Measurements from ENCODE around the gene GRID2IP. TPM values are rescaled to one million over a fixed set of nuclear protein-coding genes. Genes with fewer than 3 reads are reported as not detected.

The GRID2IP gene
- total RNA-seq, 1 experiment from 2014 or later, result not detected

DNA sequence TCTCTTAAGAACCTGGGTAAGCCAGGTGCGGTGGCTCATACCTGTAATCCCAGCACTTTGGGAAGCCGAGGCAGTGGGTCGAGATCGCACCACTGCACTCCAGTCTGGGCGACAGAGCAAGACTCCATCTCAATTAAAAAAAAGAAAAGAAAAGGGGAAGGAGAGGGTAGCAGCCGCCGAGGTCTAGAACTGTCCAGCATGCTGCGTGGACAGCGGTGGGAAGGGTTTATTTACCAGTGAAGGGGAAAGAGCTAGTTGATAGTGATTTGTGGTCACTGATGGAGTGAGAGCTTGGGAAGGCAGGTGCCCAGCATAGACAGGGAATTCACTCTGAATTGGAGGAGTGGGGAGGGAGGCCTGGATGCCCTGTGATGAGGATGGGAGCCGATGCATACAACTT is 60.1 kb downstream of the GRID2IP start:
- Histone ChIP-seq H3K36me3 (ENCODE audit: insufficient read depth, low read length, poor library complexity, severe bottlenecking) (no peaks in the 10 kb centered on the region), H3K27ac (ENCODE audit: low read depth, low read length, poor library complexity, severe bottlenecking) (no peak overlapping the region), H3K27me3 (replicated peaks; ENCODE audit: insufficient read depth, low read depth, low read length, poor library complexity) (no peaks in the 10 kb centered on the region), H3K4me3 (ENCODE audit: low read depth, low read length, poor library complexity, severe bottlenecking) (no peak overlapping the region), H3K9me3 (ENCODE audit: low read depth, low read length, poor library complexity, severe bottlenecking) (peaks cover 4% of the 10 kb centered on the region), H3K4me1 (ENCODE audit: insufficient read depth, low read length, poor library complexity, severe bottlenecking) (no peaks in the 10 kb centered on the region)
- TF ChIP-seq, protein P1, sequence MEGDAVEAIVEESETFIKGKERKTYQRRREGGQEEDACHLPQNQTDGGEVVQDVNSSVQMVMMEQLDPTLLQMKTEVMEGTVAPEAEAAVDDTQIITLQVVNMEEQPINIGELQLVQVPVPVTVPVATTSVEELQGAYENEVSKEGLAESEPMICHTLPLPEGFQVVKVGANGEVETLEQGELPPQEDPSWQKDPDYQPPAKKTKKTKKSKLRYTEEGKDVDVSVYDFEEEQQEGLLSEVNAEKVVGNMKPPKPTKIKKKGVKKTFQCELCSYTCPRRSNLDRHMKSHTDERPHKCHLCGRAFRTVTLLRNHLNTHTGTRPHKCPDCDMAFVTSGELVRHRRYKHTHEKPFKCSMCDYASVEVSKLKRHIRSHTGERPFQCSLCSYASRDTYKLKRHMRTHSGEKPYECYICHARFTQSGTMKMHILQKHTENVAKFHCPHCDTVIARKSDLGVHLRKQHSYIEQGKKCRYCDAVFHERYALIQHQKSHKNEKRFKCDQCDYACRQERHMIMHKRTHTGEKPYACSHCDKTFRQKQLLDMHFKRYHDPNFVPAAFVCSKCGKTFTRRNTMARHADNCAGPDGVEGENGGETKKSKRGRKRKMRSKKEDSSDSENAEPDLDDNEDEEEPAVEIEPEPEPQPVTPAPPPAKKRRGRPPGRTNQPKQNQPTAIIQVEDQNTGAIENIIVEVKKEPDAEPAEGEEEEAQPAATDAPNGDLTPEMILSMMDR (conservative IDR thresholded peaks at IDR 0.05; ENCODE audit: low read depth, low read length), result no peak
- TF ChIP-seq EZH2 (IDR thresholded peaks at IDR 0.05; ENCODE audit: borderline replicate concordance, low read depth, low read length, poor library complexity, severe bottlenecking), result no peak
- CTCF ChIA-PET, result no interaction called here
- no peak for DNase-seq (ENCODE audit: low spot score)
- POLR2A ChIA-PET (ENCODE audit: low non-redundant PET), result no interaction called here
- BruUV-seq (replicated peaks), result no TSS peak
- intact Hi-C loops (cut with micrococcal nuclease; ENCODE audit: unreplicated experiment), result no loop called here

DNA sequence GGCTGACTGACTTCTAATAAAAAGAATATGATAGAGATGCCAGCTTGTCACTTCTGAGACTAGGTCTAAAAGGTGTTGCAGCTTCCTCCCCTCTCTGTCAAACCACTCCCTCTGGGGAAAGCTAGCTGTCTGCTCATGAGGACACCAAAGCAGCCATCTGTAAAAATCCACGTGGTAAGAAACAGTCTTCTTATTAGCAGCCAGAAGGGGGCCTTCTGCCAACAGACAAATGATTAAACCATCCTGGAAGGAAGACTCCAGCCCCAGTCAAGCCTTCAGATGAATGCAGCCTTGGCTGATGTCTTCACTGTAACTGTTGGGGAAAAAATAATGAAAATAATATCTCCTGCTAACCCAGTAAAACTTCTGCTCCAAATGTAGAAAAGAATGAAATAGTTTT is 61.6 kb downstream of the GRID2IP start:
- Histone ChIP-seq H3K27ac (ENCODE audit: low read depth, low read length, poor library complexity, severe bottlenecking) (no peak overlapping the region), H3K27me3 (replicated peaks; ENCODE audit: insufficient read depth, low read depth, low read length, poor library complexity) (no peaks in the 10 kb centered on the region), H3K4me1 (ENCODE audit: insufficient read depth, low read length, poor library complexity, severe bottlenecking) (peaks cover 2% of the 10 kb centered on the region), H3K4me3 (ENCODE audit: low read depth, low read length, poor library complexity, severe bottlenecking) (no peak overlapping the region), H3K36me3 (ENCODE audit: insufficient read depth, low read length, poor library complexity, severe bottlenecking) (no peaks in the 10 kb centered on the region), H3K9me3 (ENCODE audit: low read depth, low read length, poor library complexity, severe bottlenecking) (peaks cover 4% of the 10 kb centered on the region)
- intact Hi-C loops (cut with micrococcal nuclease; ENCODE audit: unreplicated experiment), result no loop called here
- POLR2A ChIA-PET (ENCODE audit: low non-redundant PET), result no interaction called here
- peak; percentile 40 for DNase-seq (ENCODE audit: low spot score)
- TF ChIP-seq, protein P1 (conservative IDR thresholded peaks at IDR 0.05; ENCODE audit: low read depth, low read length), result no peak; the same call in 1 of the 2 replicates
- TF ChIP-seq EZH2 (IDR thresholded peaks at IDR 0.05; ENCODE audit: borderline replicate concordance, low read depth, low read length, poor library complexity, severe bottlenecking), result no peak
- no TSS peak for BruUV-seq (replicated peaks)
- CTCF ChIA-PET, result no interaction called here

DNA sequence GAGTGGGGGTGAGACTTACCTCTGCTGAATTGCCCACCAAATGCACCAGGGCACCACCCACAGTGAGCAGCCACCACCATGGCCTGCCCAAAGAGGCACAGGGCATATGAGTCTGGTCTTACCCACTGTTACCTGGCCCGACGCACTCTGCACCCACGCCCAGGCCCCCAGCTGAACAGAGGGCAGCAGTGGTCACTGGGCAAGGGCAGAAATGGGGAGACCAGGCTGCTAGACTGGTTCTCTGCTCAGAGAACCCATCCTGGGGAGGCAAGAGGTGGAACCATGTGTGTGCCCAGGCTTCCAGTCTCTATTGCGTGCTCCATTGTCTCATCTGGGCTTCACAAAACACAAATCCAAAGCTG is 64.1 kb downstream of the GRID2IP start:
- ChIA-PET POLR2A (ENCODE audit: low non-redundant PET) (no interaction called here), CTCF (no interaction called here)
- peaks cover 11% of the 10 kb centered on the region for H3K4me1 ChIP-seq (ENCODE audit: insufficient read depth, low read length, poor library complexity, severe bottlenecking)
- peaks cover 4% of the 10 kb centered on the region for H3K36me3 ChIP-seq (ENCODE audit: insufficient read depth, low read length, poor library complexity, severe bottlenecking)
- no peaks in the 10 kb centered on the region for H3K27me3 ChIP-seq (replicated peaks; ENCODE audit: insufficient read depth, low read depth, low read length, poor library complexity)
- DNase-seq (ENCODE audit: low spot score), result no peak
- TF ChIP-seq, protein P1 (conservative IDR thresholded peaks at IDR 0.05; ENCODE audit: low read depth, low read length), result no peak
- TF ChIP-seq EZH2 (IDR thresholded peaks at IDR 0.05; ENCODE audit: borderline replicate concordance, low read depth, low read length, poor library complexity, severe bottlenecking), result no peak
- no peak overlapping the region for H3K4me3 ChIP-seq (ENCODE audit: low read depth, low read length, poor library complexity, severe bottlenecking)
- no peak overlapping the region for H3K27ac ChIP-seq (ENCODE audit: low read depth, low read length, poor library complexity, severe bottlenecking)
- H3K9me3 ChIP-seq (ENCODE audit: low read depth, low read length, poor library complexity, severe bottlenecking), result peaks cover 4% of the 10 kb centered on the region
- BruUV-seq (replicated peaks), result no TSS peak
- intact Hi-C loops (cut with micrococcal nuclease; ENCODE audit: unreplicated experiment), result no loop called here
